Measurements from ENCODE around the gene P2RX4.

DNA sequence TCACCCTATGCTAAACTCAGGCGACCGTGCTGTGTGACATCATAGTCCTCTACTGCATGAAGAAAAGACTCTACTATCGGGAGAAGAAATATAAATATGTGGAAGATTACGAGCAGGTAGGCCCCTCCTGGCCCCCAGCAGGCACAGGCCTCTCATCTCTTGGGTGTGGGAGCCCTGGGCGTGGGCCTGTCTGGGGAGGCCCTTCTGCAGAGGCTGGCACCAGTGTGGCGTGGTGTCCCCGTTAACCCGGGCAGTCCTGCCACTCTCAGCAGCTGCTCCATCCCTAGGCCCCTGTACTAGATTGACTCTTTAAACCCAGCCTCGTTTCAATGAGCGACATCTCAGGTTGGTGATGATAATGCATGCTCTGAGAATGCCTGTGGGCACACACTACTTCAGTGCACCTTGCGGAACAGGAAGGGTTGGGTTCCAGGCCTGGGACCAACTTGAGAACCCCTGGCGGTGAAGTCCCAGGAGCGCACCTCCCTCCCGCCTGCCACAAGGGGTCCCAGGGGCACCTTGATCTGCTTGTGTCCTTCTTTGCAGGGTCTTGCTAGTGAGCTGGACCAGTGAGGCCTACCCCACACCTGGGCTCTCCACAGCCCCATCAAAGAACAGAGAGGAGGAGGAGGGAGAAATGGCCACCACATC lies 23.2 kb downstream of the P2RX4 start:
- TF ChIP-seq TAF1 (IDR thresholded peaks at IDR 0.05; ENCODE audit: borderline replicate concordance, insufficient read depth, low read length) (no peak), POLR2AphosphoS5 (IDR thresholded peaks at IDR 0.05; ENCODE audit: low read depth, low read length) (no peak)
- TF ChIP-seq, protein P1, sequence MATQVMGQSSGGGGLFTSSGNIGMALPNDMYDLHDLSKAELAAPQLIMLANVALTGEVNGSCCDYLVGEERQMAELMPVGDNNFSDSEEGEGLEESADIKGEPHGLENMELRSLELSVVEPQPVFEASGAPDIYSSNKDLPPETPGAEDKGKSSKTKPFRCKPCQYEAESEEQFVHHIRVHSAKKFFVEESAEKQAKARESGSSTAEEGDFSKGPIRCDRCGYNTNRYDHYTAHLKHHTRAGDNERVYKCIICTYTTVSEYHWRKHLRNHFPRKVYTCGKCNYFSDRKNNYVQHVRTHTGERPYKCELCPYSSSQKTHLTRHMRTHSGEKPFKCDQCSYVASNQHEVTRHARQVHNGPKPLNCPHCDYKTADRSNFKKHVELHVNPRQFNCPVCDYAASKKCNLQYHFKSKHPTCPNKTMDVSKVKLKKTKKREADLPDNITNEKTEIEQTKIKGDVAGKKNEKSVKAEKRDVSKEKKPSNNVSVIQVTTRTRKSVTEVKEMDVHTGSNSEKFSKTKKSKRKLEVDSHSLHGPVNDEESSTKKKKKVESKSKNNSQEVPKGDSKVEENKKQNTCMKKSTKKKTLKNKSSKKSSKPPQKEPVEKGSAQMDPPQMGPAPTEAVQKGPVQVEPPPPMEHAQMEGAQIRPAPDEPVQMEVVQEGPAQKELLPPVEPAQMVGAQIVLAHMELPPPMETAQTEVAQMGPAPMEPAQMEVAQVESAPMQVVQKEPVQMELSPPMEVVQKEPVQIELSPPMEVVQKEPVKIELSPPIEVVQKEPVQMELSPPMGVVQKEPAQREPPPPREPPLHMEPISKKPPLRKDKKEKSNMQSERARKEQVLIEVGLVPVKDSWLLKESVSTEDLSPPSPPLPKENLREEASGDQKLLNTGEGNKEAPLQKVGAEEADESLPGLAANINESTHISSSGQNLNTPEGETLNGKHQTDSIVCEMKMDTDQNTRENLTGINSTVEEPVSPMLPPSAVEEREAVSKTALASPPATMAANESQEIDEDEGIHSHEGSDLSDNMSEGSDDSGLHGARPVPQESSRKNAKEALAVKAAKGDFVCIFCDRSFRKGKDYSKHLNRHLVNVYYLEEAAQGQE (IDR thresholded peaks at IDR 0.05; ENCODE audit: insufficient read depth in 1 of 2, low read depth in 2 of 2, low read length in 2 of 2) = no peak

Measured in PFSK-1 (cell line).